Measurements from ENCODE around the gene ANKEF1.
"Not testable (repeated sequence)": the region's sequence is repeated elsewhere in the genome, so short reads cannot be mapped to it uniquely, and the experiment has no call there.

The ANKEF1 gene
- total RNA-seq = 7.9 reads per million, percentile 27 among the genes with 10 or more reads in this experiment

DNA sequence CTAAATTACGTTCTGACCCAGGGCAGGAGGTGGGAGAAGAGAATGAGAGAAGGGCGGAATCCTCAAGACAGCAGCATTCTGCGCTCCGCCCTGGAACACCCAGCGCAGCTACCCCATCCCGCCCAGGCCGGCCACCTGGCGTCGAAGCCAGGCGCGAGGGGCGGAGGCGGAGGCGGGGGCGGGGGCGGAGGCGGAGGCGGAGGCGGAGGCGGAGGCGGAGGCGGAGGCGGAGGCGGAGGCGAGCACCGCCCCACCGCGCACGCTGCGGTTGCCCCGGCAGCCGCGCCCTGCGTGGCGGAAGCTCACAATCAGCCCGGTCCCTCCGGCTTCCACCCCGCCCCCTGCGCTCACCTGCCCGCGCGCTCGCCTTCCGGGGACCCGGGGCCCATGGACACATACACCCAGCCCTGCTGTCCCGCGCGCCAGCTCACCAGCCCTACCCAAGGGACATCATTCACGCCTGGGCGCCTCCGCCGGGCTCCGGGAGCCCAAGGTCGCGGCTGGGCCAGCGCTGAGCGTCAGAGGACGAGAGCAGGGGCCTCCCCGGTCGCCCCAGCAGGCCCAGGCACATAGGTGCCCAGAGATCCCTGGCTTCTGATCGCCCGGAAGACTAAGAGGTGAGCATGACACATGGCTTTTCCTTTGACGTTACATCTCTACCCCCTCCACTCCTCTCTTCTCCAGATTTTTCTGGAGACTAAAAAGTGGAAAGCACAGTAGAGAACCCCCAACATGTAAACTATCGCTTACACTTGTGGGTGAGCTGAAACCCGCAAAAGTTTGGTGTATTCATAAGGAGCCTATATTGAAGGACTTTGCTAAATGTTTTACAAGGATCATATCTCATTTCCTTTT is at the start of gene ANKEF1:
TSS of gene ANKEF1 (plus strand) at position 271 of the 855 bp plus-strand sequence. CDS start 3,315 bp downstream, outside the sequence.
- peak; percentile 71 for DNase-seq

DNA sequence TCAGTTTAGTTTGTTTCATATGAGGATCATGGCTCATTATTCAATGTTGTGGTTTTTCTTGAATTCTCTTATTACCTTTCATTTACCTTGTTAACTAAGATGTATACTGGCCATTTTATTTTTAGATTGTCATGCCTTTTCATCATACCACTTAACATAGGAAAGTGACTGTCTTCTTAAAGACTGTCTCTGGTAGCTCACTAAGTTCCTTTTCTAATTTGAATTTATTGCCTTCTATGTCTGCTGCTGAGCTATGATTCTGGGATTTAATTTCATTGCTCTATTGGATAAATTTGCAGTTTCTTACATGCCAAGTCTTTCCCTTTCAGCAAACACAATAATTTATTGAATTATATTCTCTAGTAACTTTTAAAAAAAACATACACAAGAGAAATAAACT is 49.5 kb upstream of the ANKEF1 start:
- DNase-seq = no peak

DNA sequence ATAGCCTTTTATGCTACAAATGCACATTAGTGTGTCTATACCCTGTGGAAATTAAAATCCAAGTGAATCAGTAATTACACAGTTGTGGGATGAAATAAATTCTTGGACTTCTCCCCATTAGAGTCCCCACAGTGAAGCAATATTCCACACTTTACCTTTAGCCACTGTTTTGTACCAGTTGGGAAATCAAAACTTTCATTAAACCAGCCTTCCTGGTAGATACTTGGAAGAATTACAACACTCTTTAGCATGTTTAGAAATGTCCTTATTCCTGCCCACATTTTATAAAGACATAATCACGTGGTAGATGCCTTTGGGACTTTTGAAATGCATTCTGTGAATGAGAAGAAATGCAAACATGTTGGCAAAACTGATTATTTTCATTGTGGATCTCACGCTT is 49.0 kb upstream of the ANKEF1 start:
- DNase-seq = no peak

DNA sequence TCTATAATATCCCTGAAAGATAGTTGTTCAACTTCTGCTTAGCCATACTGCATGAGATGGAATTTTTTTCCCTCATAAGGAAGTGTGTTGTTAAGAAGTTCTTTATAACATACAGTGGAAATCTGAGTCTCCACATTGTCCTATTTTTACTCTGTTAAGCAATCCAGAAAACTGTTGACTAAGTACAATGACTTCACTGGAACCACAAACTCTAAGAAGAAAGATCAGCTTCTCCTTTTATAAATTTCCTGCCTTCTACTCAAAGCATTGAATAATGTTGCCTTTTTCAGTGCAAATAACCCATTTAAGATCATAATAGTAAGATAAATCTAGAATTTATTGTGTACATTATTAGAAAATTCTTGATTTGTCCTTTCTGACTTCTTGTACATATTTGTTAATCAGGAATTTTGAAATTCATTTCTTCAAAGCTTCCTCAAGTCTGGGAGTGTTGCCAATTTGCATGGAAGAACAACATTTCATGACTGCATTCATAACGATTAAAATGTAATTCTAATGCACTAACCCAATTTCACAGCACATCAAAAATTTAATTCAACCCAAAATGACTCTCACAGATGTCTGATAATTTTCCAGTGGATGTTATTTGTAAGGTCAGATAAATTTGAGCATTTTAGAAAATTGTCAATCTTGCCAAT is 45.6 kb upstream of the ANKEF1 start:
- DNase-seq = no peak

DNA sequence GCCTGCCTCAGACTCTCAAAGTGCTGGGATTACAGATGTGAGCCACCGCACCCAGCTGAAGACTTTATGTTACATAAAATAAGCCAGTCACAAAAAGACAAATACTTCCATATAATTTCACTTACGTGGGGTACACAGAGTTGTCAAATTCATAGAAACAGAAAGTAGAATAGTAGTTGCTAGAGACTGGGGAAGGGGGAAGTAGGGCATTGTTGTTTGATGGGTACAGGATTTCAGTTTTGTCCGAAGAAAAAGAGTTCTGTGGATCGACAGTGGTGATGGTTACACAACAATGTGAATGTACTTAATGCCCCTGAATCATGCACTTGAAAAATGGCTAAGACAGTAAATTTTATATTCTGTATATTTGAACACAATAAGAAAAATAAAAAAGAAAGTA is 41.6 kb upstream of the ANKEF1 start:
- no peak for DNase-seq

DNA sequence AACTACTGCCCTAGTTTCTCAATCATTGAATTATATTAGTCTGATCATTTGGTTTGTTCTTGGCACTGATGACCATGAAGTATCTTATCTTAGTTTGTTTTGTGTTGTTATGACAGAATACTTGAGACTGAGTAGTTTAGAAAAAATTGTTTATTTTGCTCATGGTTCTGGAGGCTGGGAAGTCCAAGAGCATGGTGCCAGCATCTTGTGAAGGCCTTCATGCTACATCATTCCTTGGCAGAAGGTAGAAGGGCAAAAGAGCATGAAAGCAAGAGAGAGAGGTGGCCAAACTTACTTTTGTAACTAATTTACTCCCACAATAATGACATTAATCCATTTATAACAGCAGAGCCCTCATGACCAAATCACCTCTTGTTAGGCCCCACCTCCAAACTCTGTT is 40.1 kb upstream of the ANKEF1 start:
- DNase-seq = no peak

DNA sequence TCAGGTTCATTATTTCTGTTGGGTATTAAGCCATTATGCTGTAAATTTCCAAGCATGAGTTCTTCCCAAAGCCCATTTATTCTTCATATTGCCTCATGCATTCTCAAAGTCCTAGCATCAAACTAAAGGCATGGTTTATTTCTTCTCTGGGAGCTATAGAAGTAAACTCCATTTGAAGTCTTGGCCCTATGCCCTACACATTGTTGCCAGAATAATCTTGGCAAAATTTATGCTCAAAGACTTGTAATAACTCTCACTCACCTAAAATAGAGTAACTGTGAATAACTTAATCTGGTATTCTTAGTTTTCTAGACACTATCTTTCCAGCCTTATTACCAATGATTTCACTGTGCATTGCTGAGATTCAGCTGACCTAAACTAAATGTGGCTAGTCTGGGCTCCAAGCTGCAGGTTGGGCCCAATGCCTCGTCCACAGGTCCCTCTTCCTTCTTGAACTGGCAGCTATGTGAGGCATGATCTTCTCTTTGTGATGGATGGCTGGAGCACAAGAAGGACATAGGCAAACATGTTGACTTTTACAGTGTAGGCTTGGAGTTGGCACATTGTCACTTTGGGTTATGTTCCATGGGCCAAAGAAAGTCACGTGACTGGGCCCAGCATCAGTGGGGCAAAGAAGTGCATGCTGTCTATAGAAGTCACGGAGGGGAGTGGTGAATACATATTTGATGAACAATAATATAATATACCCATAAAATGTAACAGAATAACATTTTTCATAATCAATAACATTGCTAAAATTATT is 39.1 kb upstream of the ANKEF1 start:
- no peak for DNase-seq

DNA sequence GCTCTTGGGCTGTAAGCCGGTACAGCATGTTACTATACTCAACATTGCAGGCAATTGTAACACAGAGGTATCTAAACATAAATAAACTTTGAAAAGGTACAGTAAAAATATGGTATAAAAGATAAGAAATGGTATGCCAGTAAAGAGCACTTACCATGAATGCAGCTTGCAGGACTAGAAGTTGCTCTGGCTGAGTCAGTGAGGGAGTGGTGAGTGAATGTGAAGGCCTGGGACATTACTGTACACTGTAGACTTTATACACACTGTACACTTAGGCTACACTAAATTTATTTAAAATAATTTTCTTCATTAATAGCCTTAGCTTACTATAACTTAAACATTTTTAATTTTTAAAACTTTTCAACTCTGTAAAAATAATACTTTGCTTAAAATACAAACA is 37.8 kb upstream of the ANKEF1 start:
- DNase-seq = no peak

DNA sequence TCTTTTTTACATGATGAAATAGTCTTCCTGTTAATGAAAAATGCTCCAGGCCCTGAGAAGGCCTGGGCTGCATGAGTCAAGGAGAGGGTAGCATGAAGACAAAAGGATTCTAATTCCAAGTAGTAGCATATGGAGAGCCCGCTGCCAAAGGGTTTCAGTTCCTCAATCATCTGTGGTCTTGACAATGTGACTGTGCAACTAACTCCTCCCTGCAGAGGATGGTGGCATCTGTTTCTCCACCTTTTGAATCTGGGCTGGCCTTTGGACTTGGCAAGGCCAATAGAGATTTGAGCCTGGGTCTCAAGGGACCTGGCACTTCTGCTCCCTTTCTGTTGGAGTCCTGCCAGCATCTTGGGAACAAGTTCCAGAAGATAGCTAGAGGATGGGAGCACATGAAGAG is 35.1 kb upstream of the ANKEF1 start:
- no peak for DNase-seq

DNA sequence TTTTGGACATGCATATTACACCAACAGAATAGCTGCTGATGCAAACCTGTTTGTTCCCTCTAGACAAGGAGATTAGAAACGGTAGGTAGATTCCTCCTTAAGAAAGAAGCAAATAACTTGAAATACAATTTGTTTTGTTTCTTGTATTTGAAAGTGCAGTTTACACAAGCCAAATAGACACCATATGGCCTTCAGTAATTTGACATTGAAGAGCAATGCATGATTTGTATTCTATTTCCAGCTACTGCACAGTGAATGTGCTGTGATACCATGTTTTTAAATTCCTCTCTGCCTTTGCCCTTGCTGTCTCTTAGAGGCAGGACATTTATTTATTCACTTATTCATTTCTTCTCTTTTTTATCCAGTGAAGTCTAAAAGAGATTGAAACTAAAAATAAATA is 31.9 kb upstream of the ANKEF1 start:
- no peak for DNase-seq

DNA sequence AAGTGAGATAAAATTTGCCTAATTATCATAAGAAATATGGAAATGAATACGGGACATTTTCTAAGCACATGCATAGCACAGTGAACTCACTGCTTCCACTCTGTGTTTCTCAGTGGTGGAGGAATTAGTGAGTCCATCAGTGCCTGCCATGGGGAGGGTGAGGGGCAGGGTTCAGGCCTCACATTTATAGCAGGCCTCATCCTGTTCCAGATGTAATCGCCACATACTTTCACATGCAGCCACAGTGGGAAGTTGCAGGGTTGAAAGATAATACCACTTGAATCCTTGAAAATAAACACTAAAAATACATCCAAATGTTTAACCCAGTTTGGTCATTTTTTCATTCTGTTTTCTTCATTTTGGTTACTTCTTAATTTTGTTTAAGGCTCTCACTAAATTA is 29.9 kb upstream of the ANKEF1 start:
- DNase-seq = no peak

DNA sequence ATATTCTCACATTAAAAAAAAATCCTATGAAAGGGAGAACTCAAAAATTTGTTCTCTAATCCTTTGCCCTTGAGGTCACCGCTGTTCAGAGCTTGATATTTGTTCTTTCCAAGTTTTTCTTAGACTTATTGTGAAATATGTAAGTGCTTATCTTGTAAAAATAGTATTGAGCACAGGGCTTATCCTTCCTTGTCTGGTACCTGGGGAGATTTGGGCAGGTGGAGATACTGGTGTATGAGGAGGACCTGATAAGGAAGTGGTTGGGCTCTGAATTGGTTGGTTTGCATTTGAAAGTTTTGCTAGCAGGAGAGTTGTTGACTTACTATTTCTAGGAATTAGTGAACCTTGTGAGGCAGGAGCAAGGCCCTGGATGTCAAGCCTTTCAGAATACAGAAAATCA is 28.9 kb upstream of the ANKEF1 start:
- DNase-seq = no peak

DNA sequence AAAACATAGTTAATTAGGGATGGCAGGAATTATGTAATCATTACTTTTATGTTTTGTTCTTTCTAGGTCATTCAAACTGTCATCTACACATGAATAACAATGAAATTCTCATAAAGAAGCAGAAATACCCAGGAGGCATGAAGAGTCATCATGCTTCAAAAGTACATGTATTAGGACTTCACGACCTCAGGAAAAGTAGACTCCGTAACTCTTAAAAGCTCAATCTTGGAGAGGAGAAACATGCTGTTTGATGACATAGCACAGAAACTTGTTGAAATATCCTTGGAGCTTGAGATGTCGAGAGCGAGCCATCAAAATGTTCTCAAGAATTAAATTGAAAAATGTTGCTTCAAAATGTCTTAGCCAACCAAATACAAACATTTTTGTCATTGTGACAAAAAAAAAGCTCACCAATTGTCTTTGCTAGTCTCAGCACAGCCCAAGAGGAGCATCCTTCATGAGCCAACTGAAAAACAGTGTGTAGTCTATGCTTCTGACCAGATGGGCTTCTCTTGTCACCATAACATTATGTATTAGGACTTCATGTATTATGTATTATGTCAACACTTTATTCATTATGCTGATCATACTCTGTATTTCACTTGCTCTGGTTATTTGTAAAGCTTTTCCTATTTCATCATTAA is 28.2 kb upstream of the ANKEF1 start:
- DNase-seq = no peak

DNA sequence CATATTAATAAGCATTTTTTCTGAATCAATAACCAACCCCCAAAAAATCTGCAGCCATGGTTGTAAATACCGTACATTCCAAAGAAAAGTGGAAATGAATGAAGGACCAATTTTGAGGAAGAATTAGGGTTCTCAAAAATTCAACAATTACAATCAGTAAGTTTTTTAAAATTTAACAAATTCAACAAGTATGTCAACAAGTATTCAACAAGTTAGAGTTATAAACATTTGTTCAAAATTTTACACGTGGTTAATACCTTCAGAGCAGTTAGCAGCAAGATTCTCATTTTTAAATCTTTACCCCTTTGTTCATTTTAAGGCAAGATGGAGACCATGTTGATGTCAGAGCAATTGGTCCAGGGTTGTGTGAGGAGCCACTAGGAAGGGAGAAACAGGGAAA is 27.6 kb upstream of the ANKEF1 start:
- DNase-seq = no peak

DNA sequence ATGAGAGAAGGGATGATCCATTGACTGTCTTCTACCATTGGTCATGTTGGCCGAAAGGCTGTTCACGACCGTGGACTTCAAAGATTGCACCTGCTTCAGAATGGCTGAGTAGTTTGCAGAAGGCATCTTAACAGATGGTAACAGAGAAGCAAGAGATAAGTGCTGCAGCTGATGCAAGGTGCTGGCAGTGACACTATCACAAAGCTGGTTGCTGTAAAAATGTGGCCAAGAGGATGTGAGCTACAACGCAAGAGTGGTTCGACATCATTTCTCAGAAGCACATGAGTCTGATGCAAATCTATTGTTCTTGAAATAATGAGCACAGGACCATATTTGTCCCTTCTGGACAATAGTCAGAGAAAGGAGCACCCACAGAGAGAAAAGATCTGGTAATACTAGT is 27.0 kb upstream of the ANKEF1 start:
- DNase-seq = no peak

DNA sequence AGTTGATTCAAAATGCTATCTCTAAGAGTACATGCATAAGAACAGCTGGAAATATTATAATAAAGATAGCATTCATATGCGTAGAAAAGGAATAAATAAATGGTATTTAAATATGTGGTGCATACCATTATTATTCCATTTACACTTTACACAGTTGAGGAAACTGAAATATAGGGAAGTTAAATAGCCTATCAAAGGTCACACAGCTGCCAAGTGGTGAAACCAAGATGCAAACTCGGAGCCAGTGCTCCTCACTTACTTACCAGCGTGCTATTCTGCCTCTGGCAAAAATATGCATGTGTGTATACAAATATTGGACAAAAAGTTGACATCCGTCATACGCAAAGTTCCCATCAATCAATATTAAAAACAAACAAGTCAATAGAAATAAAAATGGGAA is 22.3 kb upstream of the ANKEF1 start:
- DNase-seq = no peak

DNA sequence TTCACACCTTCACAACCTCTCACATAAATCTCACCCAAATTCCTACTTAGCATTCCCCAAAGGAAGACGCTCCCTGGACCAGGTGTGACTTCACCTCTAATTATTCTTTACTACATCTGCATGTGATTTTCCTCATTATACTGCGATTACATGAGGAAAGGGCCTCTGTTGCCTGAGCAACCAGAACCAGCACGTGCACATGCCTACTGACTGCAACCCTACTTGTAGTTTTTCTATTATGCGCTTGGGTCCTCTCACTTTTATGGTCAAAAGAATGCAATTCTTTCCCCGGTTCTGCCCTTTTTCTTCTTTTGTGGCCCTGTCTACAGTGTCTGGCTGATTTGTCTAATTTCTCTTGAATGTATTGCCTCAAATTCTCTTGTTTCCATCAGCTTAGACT is 20.4 kb upstream of the ANKEF1 start:
- no peak for DNase-seq

DNA sequence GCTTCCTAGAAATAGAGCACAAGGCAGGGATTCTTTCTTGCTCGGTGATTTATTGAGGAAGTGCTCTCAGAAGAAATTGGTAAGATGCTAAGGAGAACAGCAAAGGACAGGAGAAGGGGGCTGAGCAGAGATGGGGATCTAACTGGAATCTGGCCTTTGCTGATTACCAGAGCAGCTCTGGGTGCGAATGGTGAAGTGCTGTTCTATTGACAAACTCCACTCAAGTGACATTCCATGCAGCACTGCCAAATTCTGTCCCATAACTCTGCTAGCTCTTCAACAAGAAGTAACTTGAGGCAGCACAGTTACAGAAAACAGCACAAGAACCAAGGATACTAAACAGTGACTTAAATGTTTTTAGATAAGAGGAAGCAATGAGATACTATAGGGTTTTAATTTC is 13.8 kb upstream of the ANKEF1 start:
- DNase-seq = no peak

DNA sequence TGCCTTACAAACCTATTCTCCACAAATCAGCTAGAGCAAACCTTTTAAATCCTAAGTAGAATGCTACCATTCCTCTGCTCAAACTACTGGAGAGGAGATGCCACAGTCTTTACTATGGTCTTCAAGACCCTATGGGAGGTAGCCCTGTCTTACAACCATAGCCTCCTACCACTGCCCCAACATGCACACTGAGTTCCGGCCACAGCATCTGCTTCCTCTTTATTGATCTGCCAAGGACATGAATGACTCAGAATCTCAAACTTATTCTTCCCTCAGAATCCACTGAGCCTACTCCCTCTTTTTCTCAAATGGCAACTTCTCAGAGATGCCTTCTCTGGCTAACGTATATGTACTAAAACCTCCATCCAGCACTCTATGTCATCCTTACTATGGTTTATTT is 12.2 kb upstream of the ANKEF1 start:
- DNase-seq = no peak

DNA sequence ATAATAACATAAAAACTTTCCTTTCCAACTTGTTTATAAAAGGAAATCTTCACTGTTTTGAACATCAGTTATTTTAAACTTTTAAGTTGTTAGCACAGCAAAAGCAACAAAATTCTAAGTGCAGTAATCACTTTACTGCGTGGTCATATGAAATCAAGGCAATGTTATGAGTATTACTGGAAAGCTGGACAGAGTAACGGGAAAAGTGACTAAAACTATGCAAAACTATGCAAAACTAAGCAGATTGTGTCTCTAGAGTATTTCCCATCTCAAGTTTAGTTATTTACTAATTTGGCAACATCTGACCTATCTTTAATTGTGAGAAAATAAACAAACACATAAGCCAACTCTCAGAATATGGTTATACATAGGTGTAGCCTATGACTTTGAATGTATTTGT is 10.9 kb upstream of the ANKEF1 start:
- DNase-seq = no peak

DNA sequence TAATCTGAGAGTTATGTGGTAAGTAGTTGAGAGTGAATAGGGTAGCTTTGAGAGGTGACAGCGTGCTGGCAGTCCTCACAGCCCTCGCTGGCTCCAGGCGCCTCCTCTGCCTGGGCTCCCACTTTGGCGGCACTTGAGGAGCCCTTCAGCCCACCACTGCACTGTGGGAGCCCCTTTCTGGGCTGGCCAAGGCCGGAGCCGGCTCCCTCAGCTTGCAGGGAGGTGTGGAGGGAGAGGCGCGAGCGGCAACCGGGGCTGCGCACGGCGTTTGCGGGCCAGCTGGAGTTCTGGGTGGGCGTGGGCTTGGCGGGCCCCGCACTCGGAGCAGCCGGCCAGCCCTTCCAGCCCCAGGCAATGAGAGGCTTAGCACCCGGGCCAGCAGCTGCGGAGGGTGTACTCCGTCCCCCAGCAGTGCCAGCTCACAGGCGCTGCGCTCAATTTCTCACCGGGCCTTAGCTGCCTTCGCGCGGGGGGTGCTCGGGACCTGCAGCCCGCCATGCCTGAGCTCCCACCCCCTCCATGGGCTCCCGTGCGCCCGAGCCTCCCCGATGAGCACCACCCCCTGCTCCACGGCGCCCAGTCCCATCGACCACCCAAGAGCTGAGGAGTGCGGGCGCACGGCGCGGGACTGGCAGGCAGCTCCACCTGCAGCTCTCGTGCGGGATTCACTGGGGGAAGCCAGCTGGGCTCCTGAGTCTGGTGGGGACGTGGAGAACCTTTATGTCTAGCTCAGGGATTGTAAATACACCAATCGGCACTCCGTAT is 3.2 kb upstream of the ANKEF1 start:
- DNase-seq = not testable (repeated sequence)

DNA sequence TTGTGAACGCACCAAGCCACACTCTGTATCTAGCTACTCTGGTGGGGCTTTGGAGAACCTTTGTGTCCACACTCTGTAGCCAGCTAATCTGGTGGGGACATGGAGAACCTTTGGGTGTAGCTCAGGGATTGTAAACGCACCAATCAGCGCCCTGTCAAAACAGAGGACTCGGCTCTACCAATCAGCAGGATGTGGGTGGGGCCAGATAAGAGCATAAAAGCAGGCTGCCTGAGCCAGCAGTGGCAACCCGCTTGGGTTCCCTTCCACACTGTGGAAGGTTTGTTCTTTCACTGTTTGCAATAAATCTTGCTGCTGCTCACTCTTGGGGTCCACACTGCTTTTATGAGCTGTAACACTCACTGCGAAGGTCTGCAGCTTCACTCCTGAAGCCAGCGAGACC is 2.5 kb upstream of the ANKEF1 start:
- not testable (repeated sequence) for DNase-seq
